HCT116 (cell line): Measurements from ENCODE around the gene PIK3R6. TPM values are rescaled to one million over a fixed set of nuclear protein-coding genes. Genes with fewer than 3 reads are reported as not detected.

Source experiments
- ATAC-seq: fragments of 200-7000 bp; cut with Tn5 transposase; 2 replicates; pipeline ENCODE4 v1.9.1; 2020; ENCODE audit warnings: mild to moderate bottlenecking, moderate library complexity
- BruUV-seq: library from RNA; stranded (reverse); fragments of 400-500 nt; replicated peaks from 2 replicates; lab custom pipeline; 2021; lab: Mats Ljungman, UMichigan
- CTCF ChIA-PET: fragments of 300-600 bp; sonication (Branson Sonifier 250); formaldehyde crosslinking; loops from one replicate; lab custom pipeline; 2021; ENCODE audit warnings: antibody characterized with exemption; lab: Charles Lee
- POLR2A ChIA-PET: fragments of 300-600, 350-600 bp; sonication (Branson Sonifier 250); formaldehyde crosslinking; loops from one replicate; lab custom pipeline; 2021; ENCODE audit warnings: antibody characterized with exemption; lab: Charles Lee
- RAD21 ChIA-PET, 2 experiments: fragments of 300-600 bp; sonication (Branson Sonifier 250); formaldehyde crosslinking; loops; one replicate each; lab custom pipeline; 2023; ENCODE audit warnings: low total read pairs in 2 of 2; ENCODE audit not compliant: uncharacterized antibody in 2 of 2, unreplicated experiment in 2 of 2, low non-redundant PET in 1 of 2; lab: Charles Lee
- DNase-seq: peaks from one replicate; pipeline ENCODE4 v3.0.0-alpha.2; 2010; ENCODE audit warnings: low read depth, low spot score
- H2AFZ ChIP-seq: fragments of 200-600 bp; shearing (Covaris generic), sonication (generic); 2 replicates; pipeline ENCODE4 v1.6.1; 2017; ENCODE audit warnings: low read depth, mixed run types, mixed read lengths, antibody characterized with exemption, low read length; ENCODE audit not compliant: poor library complexity, severe bottlenecking
- H3K27ac ChIP-seq: 2 replicates; pipeline ENCODE4 v1.5.1; 2012; ENCODE audit warnings: low read depth, low read length
- H3K27me3 ChIP-seq: fragments of 200-600 bp; sonication (generic); 2 replicates; pipeline ENCODE4 v1.6.1; 2016; ENCODE audit warnings: mixed run types, low read length, mixed read lengths; ENCODE audit not compliant: insufficient read depth
- H3K36me3 ChIP-seq, 2 experiments: fragments of 200-500 bp in 1 of 2; fragments of 200-600 bp in 1 of 2; sonication (Bioruptor generic) in 1 of 2; sonication (generic) in 1 of 2; 2 replicates each; pipeline versions ENCODE4 v1.5.1 to v1.6.1; 2014 to 2016; ENCODE audit warnings: low read length in 2 of 2, inconsistent platforms in 1 of 2, mixed read lengths in 1 of 2, mixed run types in 1 of 2; ENCODE audit not compliant: insufficient read depth in 2 of 2, control insufficient read depth in 1 of 2
- H3K4me1 ChIP-seq, 2 experiments: fragments of 200-600 bp in 1 of 2; sonication (generic) in 1 of 2; 2 replicates each; pipeline versions ENCODE4 v1.5.1 to v1.6.1; 2012 to 2017; ENCODE audit warnings: low read length in 2 of 2, inconsistent platforms in 1 of 2, mild to moderate bottlenecking in 1 of 2, mixed read lengths in 1 of 2, mixed run types in 1 of 2, moderate library complexity in 1 of 2; ENCODE audit not compliant: insufficient read depth in 2 of 2, control insufficient read depth in 1 of 2
- H3K4me2 ChIP-seq: fragments of 200-600 bp; sonication (generic); 2 replicates; pipeline ENCODE4 v1.6.1; 2017; ENCODE audit warnings: mixed run types, low read length, mixed read lengths
- H3K4me3 ChIP-seq, 2 experiments: fragments of 200-600 bp in 1 of 2; sonication (generic) in 1 of 2; replicated peaks in 1 of 2; 2 replicates each; pipeline ENCODE4 v1.5.1; 2011 to 2016; ENCODE audit warnings: low read length in 2 of 2, control low read depth in 1 of 2, low read depth in 1 of 2, mild to moderate bottlenecking in 1 of 2, mixed read lengths in 1 of 2, mixed run types in 1 of 2
- H3K79me2 ChIP-seq: fragments of 200-600 bp; sonication (generic); 2 replicates; pipeline ENCODE4 v1.6.1; 2017; ENCODE audit warnings: mild to moderate bottlenecking, mixed run types, low read length, moderate library complexity, mixed read lengths; ENCODE audit not compliant: insufficient read depth
- H3K9ac ChIP-seq: fragments of 200-600 bp; sonication (generic); 2 replicates; pipeline ENCODE4 v1.6.1; 2016; ENCODE audit warnings: low read length, mixed read lengths
- H3K9me2 ChIP-seq: fragments of 200-600 bp; sonication (generic), shearing (Covaris generic); 2 replicates; pipeline ENCODE4 v1.6.1; 2017; ENCODE audit warnings: mixed run types, mild to moderate bottlenecking, moderate library complexity; ENCODE audit not compliant: insufficient read depth
- H3K9me3 ChIP-seq, 2 experiments: fragments of 200-500 bp in 1 of 2; fragments of 200-600 bp in 1 of 2; sonication (Bioruptor generic) in 1 of 2; sonication (generic) in 1 of 2; 2 replicates each; pipeline ENCODE4 v1.6.1; 2014 to 2017; ENCODE audit warnings: low read length in 2 of 2, mixed read lengths in 2 of 2, inconsistent platforms in 1 of 2, low read depth in 1 of 2, mild to moderate bottlenecking in 1 of 2, mixed run types in 1 of 2, moderate library complexity in 1 of 2; ENCODE audit not compliant: control insufficient read depth in 1 of 2, insufficient read depth in 1 of 2
- H4K20me1 ChIP-seq: fragments of 200-600 bp; sonication (generic), shearing (Covaris generic); 2 replicates; pipeline ENCODE4 v1.6.1; 2017; ENCODE audit warnings: mixed run types, mild to moderate bottlenecking, moderate library complexity; ENCODE audit not compliant: insufficient read depth
- CBX3 ChIP-seq: IDR thresholded peaks from 2 replicates; pipeline ENCODE4 v1.6.1; 2012; ENCODE audit warnings: low read depth
- EGR1 ChIP-seq: IDR thresholded peaks from 2 replicates; pipeline ENCODE4 v1.6.1; 2012; ENCODE audit warnings: low read depth
- JUND ChIP-seq: IDR thresholded peaks from 2 replicates; pipeline ENCODE4 v1.6.1; 2012
- POLR2A ChIP-seq: IDR thresholded peaks from 2 replicates; pipeline ENCODE4 v1.7.0; 2011; ENCODE audit warnings: borderline replicate concordance; ENCODE audit not compliant: insufficient read depth, insufficient read length; ENCODE audit errors: extremely low read depth
- POLR2AphosphoS5 ChIP-seq: IDR thresholded peaks from 2 replicates; pipeline ENCODE4 v1.6.1; 2011; ENCODE audit warnings: mild to moderate bottlenecking, low read depth, low read length, moderate library complexity
- SIN3A ChIP-seq: IDR thresholded peaks from 2 replicates; pipeline ENCODE4 v1.6.1; 2012; ENCODE audit warnings: low read depth
- SP1 ChIP-seq: IDR thresholded peaks from 2 replicates; pipeline ENCODE4 v1.6.1; 2012; ENCODE audit warnings: low read depth
- SRF ChIP-seq: IDR thresholded peaks from 2 replicates; pipeline ENCODE4 v1.6.1; 2012; ENCODE audit warnings: low read depth
- TCF7L2 ChIP-seq: IDR thresholded peaks from 2 replicates; pipeline ENCODE4 v1.7.0; 2011; ENCODE audit warnings: borderline replicate concordance, inconsistent platforms; ENCODE audit not compliant: insufficient read depth, insufficient read length; ENCODE audit errors: extremely low read depth
- YY1 ChIP-seq: IDR thresholded peaks from 2 replicates; pipeline ENCODE4 v1.6.1; 2011; ENCODE audit warnings: low read length, low read depth, moderate library complexity, mild to moderate bottlenecking; ENCODE audit not compliant: insufficient replicate concordance; ENCODE audit errors: extremely low read depth
- ZNF274 ChIP-seq: fragments of 200-500 bp; sonication (Bioruptor generic); IDR thresholded peaks from 2 replicates; pipeline ENCODE4 v1.6.1; 2014; ENCODE audit warnings: mild to moderate bottlenecking, low read depth, low read length, inconsistent platforms
- intact Hi-C: fragments of 100-400 bp; cut with micrococcal nuclease; formaldehyde crosslinking; loops from 2 replicates; pipeline ENCODE4 v1.10.0; 2022
- total RNA-seq: library from RNA; stranded (reverse); gene quantifications from one replicate; pipeline ENCODE4 v1.2.1, GENCODE V29; 2021; ENCODE audit not compliant: unreplicated experiment
- TF ChIP-seq, protein P1 (sequence below), 3 experiments: fragments of 200-600 bp in 1 of 3; sonication (generic) in 1 of 3; IDR thresholded peaks in 2 of 3; conservative IDR thresholded peaks in 1 of 3; 2 replicates each; pipeline ENCODE4 v1.5.1; 2012 to 2017; ENCODE audit warnings: low read depth in 2 of 3, low read length in 2 of 3, antibody characterized with exemption in 1 of 3, borderline replicate concordance in 1 of 3, control low read depth in 1 of 3, mild to moderate bottlenecking in 1 of 3, mixed read lengths in 1 of 3, mixed run types in 1 of 3, moderate library complexity in 1 of 3; ENCODE audit not compliant: insufficient read depth in 1 of 3
- TF ChIP-seq, protein P2 (sequence below): IDR thresholded peaks from 2 replicates; pipeline ENCODE4 v1.6.1; 2011; ENCODE audit warnings: mild to moderate bottlenecking, low read length, moderate library complexity; ENCODE audit not compliant: insufficient replicate concordance; ENCODE audit errors: extremely low read depth

PIK3R6 gene
- total RNA-seq, 1 experiment from 2014 or later, result 0.07 TPM

DNA sequence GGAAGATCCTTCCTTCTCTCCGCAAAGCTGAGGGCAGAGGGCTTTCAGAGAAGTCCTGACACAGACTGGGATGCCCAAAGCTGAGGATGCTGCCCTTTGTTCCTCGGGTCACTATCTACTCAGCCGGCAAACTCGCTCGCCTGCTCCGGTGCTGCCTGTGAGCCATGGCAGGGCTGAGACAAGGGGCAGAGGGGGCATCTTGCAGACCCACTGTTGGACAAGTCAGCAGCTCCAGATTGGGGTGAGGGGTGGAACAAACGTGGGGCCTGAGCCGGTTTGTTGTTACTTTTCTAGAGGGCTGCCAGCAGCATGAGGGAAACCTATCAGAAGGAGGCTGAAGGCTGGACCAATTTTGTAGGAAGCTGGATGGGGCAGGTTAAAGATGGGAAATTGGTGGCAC, 47.1 kb upstream of the PIK3R6 start:
- H3K27me3 ChIP-seq, result no peaks in the 10 kb centered on the region
- RAD21 ChIA-PET, result no interaction called here
- H3K4me2 ChIP-seq, result no peak overlapping the region
- intact Hi-C loops, result no loop called here
- no peak overlapping the region for H3K27ac ChIP-seq
- ATAC-seq (no peak), DNase-seq (no peak)
- no peak for TF ChIP-seq YY1
- TF ChIP-seq TCF7L2, result no peak
- TF ChIP-seq CBX3, result no peak
- no peak for TF ChIP-seq SRF
- no peaks in the 10 kb centered on the region for H3K79me2 ChIP-seq
- H3K9me3 ChIP-seq, result no peaks in the 10 kb centered on the region
- no peak overlapping the region for H3K9ac ChIP-seq
- POLR2A ChIA-PET, result no interaction called here
- CTCF ChIA-PET, result interaction anchor here (0.9 kb wide), 1 partner anchor 12 kb away, joined by 4 read pairs; no protein-coding TSS in a partner anchor
- H3K36me3 ChIP-seq, result no peaks in the 10 kb centered on the region
- no peak overlapping the region for H2AFZ ChIP-seq
- BruUV-seq, result no TSS peak
- peaks cover 15 to 53% of the 10 kb centered on the region in 2 experiments for H3K4me1 ChIP-seq
- H3K4me3 ChIP-seq, result no peak overlapping the region
- no peaks in the 10 kb centered on the region for H4K20me1 ChIP-seq
- no peaks in the 10 kb centered on the region for H3K9me2 ChIP-seq

DNA sequence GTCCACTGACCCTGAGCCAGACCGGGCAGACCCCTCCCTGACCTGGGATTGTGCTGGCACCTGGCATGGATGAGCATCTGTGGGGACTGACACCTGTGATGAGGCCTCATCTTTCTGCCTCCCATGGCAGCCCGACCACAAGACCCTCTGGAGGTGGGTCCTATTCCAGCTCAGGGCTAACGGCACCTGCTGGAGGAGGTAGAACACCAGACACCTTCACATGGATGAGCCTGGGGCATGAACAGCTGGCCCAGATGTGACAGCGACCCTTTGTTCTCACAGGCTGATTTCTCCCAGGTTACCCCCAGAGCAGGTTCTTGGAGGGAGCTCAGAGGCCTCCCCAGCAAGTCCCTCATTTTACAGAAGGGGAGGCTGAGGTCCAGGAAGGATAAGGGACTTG, 46.4 kb upstream of the PIK3R6 start:
- Histone ChIP-seq H3K27me3 (no peaks in the 10 kb centered on the region), H3K4me2 (no peak overlapping the region), H3K36me3 (no peaks in the 10 kb centered on the region), H3K4me3 (no peak overlapping the region), H3K9me3 (no peaks in the 10 kb centered on the region), H3K27ac (no peak overlapping the region), H3K79me2 (no peaks in the 10 kb centered on the region), H3K9me2 (no peaks in the 10 kb centered on the region), H4K20me1 (no peaks in the 10 kb centered on the region), H3K9ac (no peak overlapping the region)
- ChIA-PET CTCF (no interaction called here), POLR2A (no interaction called here)
- DNase-seq, result no peak
- no TSS peak for BruUV-seq
- TF ChIP-seq SIN3A (no peak), YY1 (no peak), SP1 (no peak), ZNF274 (no peak), EGR1 (no peak), TCF7L2 (no peak), CBX3 (no peak), JUND (no peak), POLR2AphosphoS5 (no peak), POLR2A (no peak), SRF (no peak)
- TF ChIP-seq, protein P1, sequence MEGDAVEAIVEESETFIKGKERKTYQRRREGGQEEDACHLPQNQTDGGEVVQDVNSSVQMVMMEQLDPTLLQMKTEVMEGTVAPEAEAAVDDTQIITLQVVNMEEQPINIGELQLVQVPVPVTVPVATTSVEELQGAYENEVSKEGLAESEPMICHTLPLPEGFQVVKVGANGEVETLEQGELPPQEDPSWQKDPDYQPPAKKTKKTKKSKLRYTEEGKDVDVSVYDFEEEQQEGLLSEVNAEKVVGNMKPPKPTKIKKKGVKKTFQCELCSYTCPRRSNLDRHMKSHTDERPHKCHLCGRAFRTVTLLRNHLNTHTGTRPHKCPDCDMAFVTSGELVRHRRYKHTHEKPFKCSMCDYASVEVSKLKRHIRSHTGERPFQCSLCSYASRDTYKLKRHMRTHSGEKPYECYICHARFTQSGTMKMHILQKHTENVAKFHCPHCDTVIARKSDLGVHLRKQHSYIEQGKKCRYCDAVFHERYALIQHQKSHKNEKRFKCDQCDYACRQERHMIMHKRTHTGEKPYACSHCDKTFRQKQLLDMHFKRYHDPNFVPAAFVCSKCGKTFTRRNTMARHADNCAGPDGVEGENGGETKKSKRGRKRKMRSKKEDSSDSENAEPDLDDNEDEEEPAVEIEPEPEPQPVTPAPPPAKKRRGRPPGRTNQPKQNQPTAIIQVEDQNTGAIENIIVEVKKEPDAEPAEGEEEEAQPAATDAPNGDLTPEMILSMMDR (IDR thresholded peaks at IDR 0.05 in 2 of 3, conservative IDR thresholded peaks at IDR 0.05 in 1 of 3; ENCODE audit: borderline replicate concordance in 1 of 3, insufficient read depth in 1 of 3, low read depth in 2 of 3, low read length in 2 of 3), result no peak
- TF ChIP-seq, protein P2, sequence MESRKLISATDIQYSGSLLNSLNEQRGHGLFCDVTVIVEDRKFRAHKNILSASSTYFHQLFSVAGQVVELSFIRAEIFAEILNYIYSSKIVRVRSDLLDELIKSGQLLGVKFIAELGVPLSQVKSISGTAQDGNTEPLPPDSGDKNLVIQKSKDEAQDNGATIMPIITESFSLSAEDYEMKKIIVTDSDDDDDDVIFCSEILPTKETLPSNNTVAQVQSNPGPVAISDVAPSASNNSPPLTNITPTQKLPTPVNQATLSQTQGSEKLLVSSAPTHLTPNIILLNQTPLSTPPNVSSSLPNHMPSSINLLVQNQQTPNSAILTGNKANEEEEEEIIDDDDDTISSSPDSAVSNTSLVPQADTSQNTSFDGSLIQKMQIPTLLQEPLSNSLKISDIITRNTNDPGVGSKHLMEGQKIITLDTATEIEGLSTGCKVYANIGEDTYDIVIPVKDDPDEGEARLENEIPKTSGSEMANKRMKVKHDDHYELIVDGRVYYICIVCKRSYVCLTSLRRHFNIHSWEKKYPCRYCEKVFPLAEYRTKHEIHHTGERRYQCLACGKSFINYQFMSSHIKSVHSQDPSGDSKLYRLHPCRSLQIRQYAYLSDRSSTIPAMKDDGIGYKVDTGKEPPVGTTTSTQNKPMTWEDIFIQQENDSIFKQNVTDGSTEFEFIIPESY, result no peak
- TF ChIP-seq, all 23 proteins: peak for 0
- intact Hi-C loops, result no loop called here
- ATAC-seq, result no peak
- Histone ChIP-seq H2AFZ (no peak overlapping the region), H3K4me1 (peaks cover 15 to 48% of the 10 kb centered on the region in 2 experiments)
- RAD21 ChIA-PET, result no interaction called here
